Epithelial cell of proximal tubule (primary cell): ENCODE data around the gene ARHGAP42. TPM values are rescaled to one million over a fixed set of nuclear protein-coding genes. Genes with fewer than 3 reads are reported as not detected.

ENCODE experiments used
- DNase-seq: peaks from one replicate; pipeline ENCODE4 v3.0.0-alpha.2; 2011; ENCODE audit warnings: low read depth
- H3K4me3 ChIP-seq: 2 replicates; pipeline ENCODE4 v1.5.1; 2011; ENCODE audit warnings: low read depth, mild to moderate bottlenecking, low read length
- CTCF ChIP-seq: conservative IDR thresholded peaks from 2 replicates; pipeline ENCODE4 v1.5.1; 2012; ENCODE audit warnings: low read depth, mild to moderate bottlenecking, low read length
- total RNA-seq: library from RNA; depleted of rRNA; stranded (reverse); fragments of >200 nt; gene quantifications from 2 replicates; pipeline ENCODE4 v1.2.3, GENCODE V29; 2015

ARHGAP42 gene
- total RNA-seq, 1 donor from 2014 or later, result 8.0 TPM

- H3K4me3 ChIP-seq, result no peak overlapping the region
- TF ChIP-seq CTCF, result no peak
- no peak for DNase-seq
Observed at GRCh38 chr11:100978442-100978841, 291.4 kb downstream of the ARHGAP42 start.

GRCh38 chr11:100978939-100979338 is 291.9 kb downstream of the ARHGAP42 start:
- no peak for TF ChIP-seq CTCF
- no peak for DNase-seq
- H3K4me3 ChIP-seq, result no peak overlapping the region

DNA sequence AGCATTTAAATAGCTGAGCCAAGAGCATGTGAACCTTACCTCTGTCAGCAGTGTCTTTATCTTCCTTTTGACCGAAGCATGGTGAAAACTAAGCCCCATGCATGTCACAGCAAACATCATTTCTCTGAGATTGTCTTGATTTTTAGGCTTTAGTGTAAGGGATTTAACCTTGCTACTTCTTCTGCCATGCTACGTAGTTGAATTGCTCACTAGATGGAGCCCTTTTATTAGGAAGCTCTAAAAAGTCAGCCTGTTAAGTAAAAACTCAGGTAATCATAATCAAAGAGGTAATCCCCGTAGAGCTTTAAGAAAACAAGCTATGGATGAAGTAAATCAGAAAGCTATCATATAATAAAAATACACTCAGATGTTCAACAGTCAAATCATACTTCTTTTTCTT is 293.1 kb downstream of the ARHGAP42 start:
- DNase-seq, result peak; percentile 9
- H3K4me3 ChIP-seq, result no peak overlapping the region
- TF ChIP-seq CTCF, result peak; percentile 59

DNA sequence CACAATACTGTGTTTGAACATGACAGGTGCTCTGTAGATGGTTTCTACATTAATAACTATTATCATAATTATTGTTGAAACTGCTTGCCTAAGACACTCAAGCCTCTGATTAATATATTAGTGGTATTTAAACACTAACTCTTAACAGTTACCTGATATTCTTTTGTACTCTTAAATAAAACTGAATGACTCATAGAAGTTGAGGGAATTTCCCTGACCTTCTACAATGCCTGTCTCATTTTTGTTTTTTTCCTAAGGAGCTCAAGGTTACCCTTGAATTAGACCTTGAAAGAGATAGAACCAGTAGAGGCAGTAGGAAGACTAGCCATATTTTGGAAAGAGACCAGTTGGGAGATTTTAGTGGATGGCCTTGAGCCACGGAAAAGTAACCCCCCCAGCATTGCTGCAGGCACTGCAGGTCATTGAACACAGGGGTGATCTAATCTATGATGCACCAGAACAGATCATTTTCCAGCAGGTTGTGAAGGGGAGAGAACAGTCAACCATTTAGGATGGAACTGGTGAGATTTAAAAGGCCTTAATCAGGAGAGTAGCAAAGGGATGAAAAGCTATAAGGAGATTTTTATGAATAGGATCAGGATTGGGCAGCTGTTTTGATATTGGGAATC is 294.2 kb downstream of the ARHGAP42 start:
- no peak for TF ChIP-seq CTCF
- peak; percentile 30 for DNase-seq
- no peak overlapping the region for H3K4me3 ChIP-seq

DNA sequence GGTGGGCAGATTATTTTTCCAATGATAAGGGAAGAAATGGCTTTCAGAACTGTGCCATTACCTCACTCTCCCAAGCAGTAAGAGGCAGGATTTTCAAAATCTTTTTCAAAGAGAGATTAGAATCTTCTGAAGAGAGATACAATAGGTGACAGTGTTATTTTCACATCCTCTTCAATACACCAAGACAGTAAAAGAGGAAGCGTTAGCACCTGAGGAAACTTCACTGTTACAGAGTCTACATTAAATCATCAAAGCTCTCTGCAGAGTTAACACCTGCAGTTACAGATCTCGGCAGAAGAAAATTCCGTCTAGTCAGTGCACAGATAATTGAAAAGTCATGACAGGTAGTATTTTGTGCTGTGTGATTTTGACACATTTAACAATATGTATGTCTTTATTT is 297.6 kb downstream of the ARHGAP42 start:
- H3K4me3 ChIP-seq, result no peak overlapping the region
- no peak for DNase-seq
- TF ChIP-seq CTCF, result no peak

DNA sequence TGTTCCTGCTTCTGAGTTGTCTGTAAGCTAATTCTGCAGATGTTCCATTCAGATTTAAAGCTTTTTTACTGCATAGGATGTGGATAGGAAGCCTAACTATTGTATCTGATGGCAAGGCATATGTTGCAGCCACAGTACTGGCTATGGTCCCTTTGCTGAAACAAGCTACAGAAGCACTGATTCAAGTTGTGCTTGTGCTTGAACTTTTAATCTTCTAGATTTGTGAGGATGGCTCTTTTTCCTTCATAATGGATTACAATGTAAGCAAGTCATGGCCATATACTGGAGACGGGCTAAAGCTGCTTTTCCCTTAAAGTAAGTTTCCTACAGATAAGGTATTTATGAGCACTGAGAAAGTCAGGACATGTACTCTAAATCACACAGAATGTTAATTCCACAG is 303.8 kb downstream of the ARHGAP42 start:
- DNase-seq, result no peak
- no peak for TF ChIP-seq CTCF
- no peak overlapping the region for H3K4me3 ChIP-seq

DNA sequence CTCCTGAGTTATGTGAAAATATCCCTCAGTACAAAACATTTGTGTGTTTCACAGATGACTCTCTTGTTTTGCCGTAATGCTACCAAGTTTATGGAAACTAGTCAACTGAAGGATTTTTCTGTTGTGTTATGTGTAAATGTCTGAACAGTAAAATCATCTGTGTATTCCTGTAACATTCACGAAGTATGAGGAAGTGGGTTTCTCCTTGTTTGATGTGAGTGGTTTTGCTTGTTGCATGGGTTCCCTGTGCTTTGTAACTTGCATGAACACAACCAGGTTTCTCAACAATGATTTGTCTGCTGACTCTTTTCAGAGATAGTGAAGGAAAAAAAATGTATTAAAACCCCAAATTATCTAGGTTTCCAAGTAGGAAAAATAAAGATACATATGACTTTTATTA is 304.5 kb downstream of the ARHGAP42 start:
- no peak for DNase-seq
- no peak overlapping the region for H3K4me3 ChIP-seq
- no peak for TF ChIP-seq CTCF
